HepG2 (cell line): ENCODE results near the gene CCDC80. TPM values are rescaled to one million over a fixed set of nuclear protein-coding genes. Genes with fewer than 3 reads are reported as not detected.

Experiments used
- ATAC-seq: fragments of 200-7000 bp; cut with Tn5 transposase; 3 replicates; pipeline ENCODE4 v1.9.1; 2020; ENCODE audit warnings: mild to moderate bottlenecking, moderate library complexity
- BruUV-seq: library from RNA; stranded (reverse); fragments of 400-500 nt; replicated peaks from 2 replicates; lab custom pipeline; 2021; lab: Mats Ljungman, UMichigan
- CTCF ChIA-PET: fragments of 300-600 bp; formaldehyde crosslinking; extraction: SDS; loops from one replicate; lab custom pipeline; 2021; ENCODE audit warnings: low total read pairs, inconsistent platforms, low intra/inter-chr PET ratio; lab: Yijun Ruan, JAX
- POLR2A ChIA-PET: fragments of 350-600 bp; sonication (Branson Sonifier 250); formaldehyde crosslinking; loops from one replicate; lab custom pipeline; 2020; ENCODE audit warnings: antibody characterized with exemption, inconsistent platforms; lab: Yijun Ruan, JAX
- DNase-seq: peaks from one replicate; pipeline ENCODE4 v3.0.0-alpha.2; 2015; ENCODE audit warnings: low spot score
- FAIRE-seq: peaks from 3 replicates; lab custom pipeline; 2011; peaks lifted over from hg19 to GRCh38; lab: Jason Lieb, UNC
- H2AFZ ChIP-seq: one replicate; pipeline ENCODE4 v1.6.1; 2011; ENCODE audit warnings: low read length, inconsistent platforms
- H3K27ac ChIP-seq: fragments of 300-600 bp; 3 replicates; pipeline ENCODE4 v1.8.0; 2011; ENCODE audit warnings: mixed run types, mild to moderate bottlenecking, mixed read lengths, low read length, inconsistent platforms; ENCODE audit not compliant: insufficient read depth; ENCODE audit errors: extremely low read length
- H3K27me3 ChIP-seq, 2 experiments: fragments of 200-600 bp in 1 of 2; 2 replicates in 1 of 2; 3 replicates in 1 of 2; pipeline versions ENCODE4 v1.6.0 to v1.8.0; 2011; ENCODE audit warnings: low read length in 2 of 2, mild to moderate bottlenecking in 2 of 2, moderate library complexity in 2 of 2, inconsistent platforms in 1 of 2; ENCODE audit not compliant: insufficient read depth in 2 of 2, control insufficient read depth in 1 of 2
- H3K36me3 ChIP-seq, 2 experiments: fragments of 200-600 bp in 1 of 2; replicated peaks in 1 of 2; 2 replicates in 1 of 2; 3 replicates in 1 of 2; pipeline versions ENCODE4 v1.5.1 to v1.8.0; 2011; ENCODE audit warnings: low read length in 2 of 2, inconsistent platforms in 1 of 2; ENCODE audit not compliant: insufficient read depth in 2 of 2, control insufficient read depth in 1 of 2
- H3K4me1 ChIP-seq: 2 replicates; pipeline ENCODE4 v1.5.1; 2012; ENCODE audit warnings: low read length, inconsistent platforms; ENCODE audit not compliant: insufficient read depth
- H3K4me2 ChIP-seq: 2 replicates; pipeline ENCODE4 v1.6.0; 2011; ENCODE audit warnings: low read depth, low read length, inconsistent platforms
- H3K4me3 ChIP-seq, 3 experiments: fragments of 200-600 bp in 1 of 3; sonication (generic), shearing (Covaris generic) in 1 of 3; replicated peaks in 1 of 3; 2 replicates each; pipeline ENCODE4 v1.5.1; 2011 to 2016; ENCODE audit warnings: low read length in 3 of 3, inconsistent platforms in 2 of 3, low read depth in 2 of 3, mild to moderate bottlenecking in 2 of 3, control low read depth in 1 of 3, mixed read lengths in 1 of 3; ENCODE audit not compliant: insufficient read depth in 1 of 3
- H3K79me2 ChIP-seq: one replicate; pipeline ENCODE4 v1.6.1; 2011; ENCODE audit warnings: low read length, inconsistent platforms; ENCODE audit not compliant: insufficient read depth
- H3K9ac ChIP-seq: 2 replicates; pipeline ENCODE4 v1.6.0; 2011; ENCODE audit warnings: mild to moderate bottlenecking, low read depth, low read length, inconsistent platforms; ENCODE audit not compliant: insufficient read depth
- H3K9me3 ChIP-seq: 2 replicates; pipeline ENCODE4 v1.5.1; 2012; ENCODE audit warnings: mild to moderate bottlenecking, low read length
- H4K20me1 ChIP-seq: 2 replicates; pipeline ENCODE4 v1.6.0; 2011; ENCODE audit warnings: inconsistent platforms, mild to moderate bottlenecking, low read length, moderate library complexity; ENCODE audit not compliant: insufficient read depth
- ADNP ChIP-seq: sonication (generic); formaldehyde crosslinking; IDR thresholded peaks from 2 replicates; pipeline ENCODE4 v1.4.0; 2020; ENCODE audit warnings: missing genetic modification reagents
- ARNT2 ChIP-seq: sonication (generic); formaldehyde crosslinking; IDR thresholded peaks from 2 replicates; pipeline ENCODE4 v1.8.0; 2022; ENCODE audit warnings: mild to moderate bottlenecking, low read depth, missing genetic modification reagents, moderate library complexity
- CREB1 ChIP-seq, 2 experiments: fragments of 450-650 bp in 1 of 2; IDR thresholded peaks; 2 replicates each; pipeline ENCODE4 v1.6.1; 2016 to 2017; ENCODE audit warnings: control low read depth in 1 of 2, mild to moderate bottlenecking in 1 of 2, missing compliant biosample characterization in 1 of 2, missing genetic modification characterization in 1 of 2
- KLF9 ChIP-seq: IDR thresholded peaks from 2 replicates; pipeline ENCODE4 v1.6.1; 2016; ENCODE audit warnings: low read depth
- PAX8 ChIP-seq: sonication (generic); formaldehyde crosslinking; IDR thresholded peaks from 2 replicates; pipeline ENCODE4 v1.8.0; 2022; ENCODE audit warnings: mild to moderate bottlenecking, missing genetic modification reagents, borderline replicate concordance
- PITX1 ChIP-seq: sonication (generic); formaldehyde crosslinking; IDR thresholded peaks from 2 replicates; pipeline ENCODE4 v1.5.1; 2020; ENCODE audit warnings: mild to moderate bottlenecking, missing genetic modification reagents
- SP5 ChIP-seq: IDR thresholded peaks from 2 replicates; pipeline ENCODE4 v1.6.1; 2016; ENCODE audit warnings: low read depth, borderline replicate concordance
- ZNF101 ChIP-seq: sonication (generic); formaldehyde crosslinking; IDR thresholded peaks from 2 replicates; pipeline ENCODE4 v1.4.0; 2020; ENCODE audit warnings: mild to moderate bottlenecking, low read depth, missing genetic modification reagents, borderline replicate concordance
- ZNF180 ChIP-seq: sonication (generic); formaldehyde crosslinking; IDR thresholded peaks from 2 replicates; pipeline ENCODE4 v1.4.0; 2020; ENCODE audit warnings: low read depth, missing genetic modification reagents, borderline replicate concordance
- ZNF652 ChIP-seq: IDR thresholded peaks from 2 replicates; pipeline ENCODE4 v1.6.1; 2016; ENCODE audit warnings: low read depth, borderline replicate concordance
- ZNF720 ChIP-seq: sonication (generic); formaldehyde crosslinking; IDR thresholded peaks from 2 replicates; pipeline ENCODE4 v1.4.0; 2020; ENCODE audit warnings: missing genetic modification reagents
- WGBS: methylation state at CpG from one replicate; pipeline ENCODE4 v1.1.6; 2017; ENCODE audit warnings: low lambda C conversion rate; 5-methylcytosine and 5-hydroxymethylcytosine counted together
- in situ Hi-C: cut with HindIII; loops from 2 replicates; pipeline ENCODE4 v1.10.0; 2017; ENCODE audit warnings: low pct_unique_long_range_greater_than_20kb; ENCODE audit not compliant: extremely low pct_ligation_motif_present
- intact Hi-C: fragments of 100-400 bp; cut with micrococcal nuclease; formaldehyde crosslinking; loops from one replicate; pipeline ENCODE4 v1.10.0; 2022; ENCODE audit not compliant: unreplicated experiment
- polyA plus RNA-seq, 8 experiments: library from polyadenylated mRNA; depleted of rRNA in 3 of 8; stranded (reverse) in 7 of 8; unstranded in 1 of 8; fragments of >200 nt; fragmentation: Illumina TruSeq in 4 of 8; extraction: Trizol in 4 of 8; gene quantifications; 2 replicates each; pipeline versions ENCODE4 v1.2.1 to v1.2.3, GENCODE V29; 2011 to 2016; ENCODE audit warnings: low read depth in 4 of 8, missing spikeins in 1 of 8, mixed read lengths in 1 of 8; ENCODE audit not compliant: insufficient read depth in 1 of 8
- total RNA-seq, 5 experiments: library from RNA; depleted of rRNA; stranded (reverse); fragments of >200 nt; fragmentation: Illumina TruSeq; extraction: Trizol; gene quantifications; 2 replicates each; pipeline ENCODE4 v1.2.3, GENCODE V29; 2016; ENCODE audit warnings: low read depth in 1 of 5
- TF ChIP-seq, protein P1 (sequence below): sonication (generic); IDR thresholded peaks from 2 replicates; pipeline ENCODE4 v1.6.1; 2016; ENCODE audit warnings: low read depth, borderline replicate concordance
- TF ChIP-seq, protein P2 (sequence below): sonication (generic); formaldehyde crosslinking; IDR thresholded peaks from 2 replicates; pipeline ENCODE4 v1.4.0; 2020; ENCODE audit warnings: mild to moderate bottlenecking, missing genetic modification reagents
- TF ChIP-seq, protein P3 (sequence below): sonication (generic); formaldehyde crosslinking; IDR thresholded peaks from 2 replicates; pipeline ENCODE4 v1.8.0; 2022; ENCODE audit warnings: mild to moderate bottlenecking, missing genetic modification reagents, moderate library complexity
- TF ChIP-seq, protein P4 (sequence below): fragments of 450-650 bp; IDR thresholded peaks from 2 replicates; pipeline ENCODE4 v1.6.1; 2016

The CCDC80 gene
- total and polyA plus RNA-seq, 2 of the 13 experiments (the other 11 are each of a cell fraction or from before 2014, with no cell fraction given), result not detected

DNA sequence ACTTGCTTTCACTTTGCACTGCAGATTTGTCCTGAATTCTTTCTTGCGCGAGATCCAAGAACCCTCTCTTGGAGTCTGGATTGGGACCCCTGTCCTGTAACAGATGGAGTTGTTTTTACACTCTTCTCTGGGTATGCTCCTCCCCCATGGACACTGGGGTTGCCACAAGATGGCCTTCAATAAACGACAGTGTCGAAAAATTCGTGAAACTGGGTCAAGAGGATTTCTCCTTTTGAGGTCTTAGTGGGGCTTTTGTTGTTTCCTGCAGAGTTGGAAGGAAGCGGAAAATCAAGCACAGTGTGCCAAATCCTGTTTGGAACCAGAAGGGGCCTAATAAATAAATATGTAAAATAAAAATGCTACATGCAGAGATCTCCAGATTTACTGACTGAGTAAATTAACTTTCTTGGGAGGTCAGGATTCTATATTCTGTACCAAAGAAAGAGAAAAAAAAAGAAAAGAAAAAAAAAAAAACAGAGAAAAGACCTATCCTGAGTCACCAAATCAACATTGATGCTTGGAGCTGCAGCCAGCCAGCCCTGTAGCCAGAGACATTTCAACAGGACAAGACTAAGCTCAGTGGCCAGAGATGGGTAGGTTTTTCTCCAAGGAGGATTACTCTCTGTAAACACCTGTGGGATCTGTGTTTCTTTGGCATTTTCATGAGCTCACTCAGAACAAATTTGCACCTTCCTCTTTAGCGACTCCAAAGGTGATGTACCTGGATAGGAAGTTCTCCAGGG is 24.8 kb downstream of the CCDC80 start (continued):
- TF ChIP-seq PITX1 (CRISPR knock-in tag) (no peak), KLF9 (CRISPR knock-in tag) (no peak), ZNF101 (CRISPR knock-in tag) (no peak)

DNA sequence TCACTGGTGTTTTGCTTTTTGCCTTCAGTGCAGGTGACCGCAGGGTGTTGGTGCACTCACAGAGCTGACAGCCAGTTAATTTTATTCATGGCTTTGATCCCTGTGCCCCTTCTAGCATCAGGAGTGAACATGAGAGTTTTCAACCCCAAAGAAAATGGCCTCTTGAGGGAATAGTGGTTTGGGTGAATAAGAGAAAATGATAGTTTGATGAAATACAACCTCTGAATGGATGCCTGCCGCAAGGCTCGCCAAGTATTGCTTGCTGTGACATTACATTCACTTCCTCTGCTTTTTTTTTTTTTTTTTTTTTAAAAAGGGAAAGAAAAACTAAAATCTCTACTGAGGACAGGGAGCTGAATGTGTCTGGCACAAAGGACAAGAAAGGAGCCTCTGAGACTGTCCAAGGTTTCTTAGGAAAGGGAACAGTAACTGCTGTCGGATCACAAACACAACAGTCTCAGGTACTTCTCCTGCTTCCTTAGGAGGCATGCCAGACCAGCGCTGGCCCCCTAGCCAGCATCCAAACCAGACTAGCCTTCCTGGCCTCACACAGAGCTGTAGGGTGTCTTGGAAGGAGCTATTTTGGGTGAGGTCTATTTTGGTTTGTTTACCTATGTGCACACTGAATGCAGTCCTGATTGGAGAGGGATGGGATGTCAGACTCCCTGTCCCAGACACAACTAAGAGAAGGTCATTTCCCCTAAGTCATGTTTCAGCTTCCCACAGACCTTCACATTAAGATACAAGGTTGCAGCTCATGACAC is 29.0 kb downstream of the CCDC80 start:
- FAIRE-seq (no peak), ATAC-seq (no peak), DNase-seq (no peak)
- H3K79me2 ChIP-seq, result no peaks in the 10 kb centered on the region
- no peak overlapping the region for H3K9ac ChIP-seq
- H3K4me3 ChIP-seq, result no peak overlapping the region
- no peak overlapping the region for H3K4me2 ChIP-seq
- in situ Hi-C loops (no loop called here), intact Hi-C loops (no loop called here)
- 0% methylated on average over 5 of the region's 5 CpGs for WGBS
- no peaks in the 10 kb centered on the region for H4K20me1 ChIP-seq
- no peak overlapping the region for H2AFZ ChIP-seq
- no peak overlapping the region for H3K27ac ChIP-seq
- peaks cover 0 to 10% of the 10 kb centered on the region in 2 experiments; a peak in 1 of 5 replicates for H3K27me3 ChIP-seq
- ChIA-PET CTCF (no interaction called here), POLR2A (no interaction called here)
- no peak for TF ChIP-seq CREB1 (IDR thresholded peaks at IDR 0.05)
- TF ChIP-seq CREB1 (CRISPR knock-in tag; IDR thresholded peaks at IDR 0.05), result no peak
- TF ChIP-seq PAX8 (CRISPR knock-in tag), result no peak
- no peak for TF ChIP-seq ZNF720 (CRISPR knock-in tag)
- TF ChIP-seq, protein P1, sequence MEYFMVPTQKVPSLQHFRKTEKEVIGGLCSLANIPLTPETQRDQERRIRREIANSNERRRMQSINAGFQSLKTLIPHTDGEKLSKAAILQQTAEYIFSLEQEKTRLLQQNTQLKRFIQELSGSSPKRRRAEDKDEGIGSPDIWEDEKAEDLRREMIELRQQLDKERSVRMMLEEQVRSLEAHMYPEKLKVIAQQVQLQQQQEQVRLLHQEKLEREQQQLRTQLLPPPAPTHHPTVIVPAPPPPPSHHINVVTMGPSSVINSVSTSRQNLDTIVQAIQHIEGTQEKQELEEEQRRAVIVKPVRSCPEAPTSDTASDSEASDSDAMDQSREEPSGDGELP, result no peak
- TF ChIP-seq, protein P2, sequence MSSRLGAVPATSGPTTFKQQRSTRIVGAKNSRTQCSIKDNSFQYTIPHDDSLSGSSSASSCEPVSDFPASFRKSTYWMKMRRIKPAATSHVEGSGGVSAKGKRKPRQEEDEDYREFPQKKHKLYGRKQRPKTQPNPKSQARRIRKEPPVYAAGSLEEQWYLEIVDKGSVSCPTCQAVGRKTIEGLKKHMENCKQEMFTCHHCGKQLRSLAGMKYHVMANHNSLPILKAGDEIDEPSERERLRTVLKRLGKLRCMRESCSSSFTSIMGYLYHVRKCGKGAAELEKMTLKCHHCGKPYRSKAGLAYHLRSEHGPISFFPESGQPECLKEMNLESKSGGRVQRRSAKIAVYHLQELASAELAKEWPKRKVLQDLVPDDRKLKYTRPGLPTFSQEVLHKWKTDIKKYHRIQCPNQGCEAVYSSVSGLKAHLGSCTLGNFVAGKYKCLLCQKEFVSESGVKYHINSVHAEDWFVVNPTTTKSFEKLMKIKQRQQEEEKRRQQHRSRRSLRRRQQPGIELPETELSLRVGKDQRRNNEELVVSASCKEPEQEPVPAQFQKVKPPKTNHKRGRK (CRISPR knock-in tag), result no peak
- no peak for TF ChIP-seq SP5 (CRISPR knock-in tag)
- TF ChIP-seq, protein P3, sequence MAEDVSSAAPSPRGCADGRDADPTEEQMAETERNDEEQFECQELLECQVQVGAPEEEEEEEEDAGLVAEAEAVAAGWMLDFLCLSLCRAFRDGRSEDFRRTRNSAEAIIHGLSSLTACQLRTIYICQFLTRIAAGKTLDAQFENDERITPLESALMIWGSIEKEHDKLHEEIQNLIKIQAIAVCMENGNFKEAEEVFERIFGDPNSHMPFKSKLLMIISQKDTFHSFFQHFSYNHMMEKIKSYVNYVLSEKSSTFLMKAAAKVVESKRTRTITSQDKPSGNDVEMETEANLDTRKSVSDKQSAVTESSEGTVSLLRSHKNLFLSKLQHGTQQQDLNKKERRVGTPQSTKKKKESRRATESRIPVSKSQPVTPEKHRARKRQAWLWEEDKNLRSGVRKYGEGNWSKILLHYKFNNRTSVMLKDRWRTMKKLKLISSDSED, result no peak
- no peak for TF ChIP-seq ADNP (CRISPR knock-in tag)
- no peak for TF ChIP-seq ZNF652 (CRISPR knock-in tag)
- no peak for TF ChIP-seq ZNF180 (CRISPR knock-in tag)
- TF ChIP-seq, protein P4, sequence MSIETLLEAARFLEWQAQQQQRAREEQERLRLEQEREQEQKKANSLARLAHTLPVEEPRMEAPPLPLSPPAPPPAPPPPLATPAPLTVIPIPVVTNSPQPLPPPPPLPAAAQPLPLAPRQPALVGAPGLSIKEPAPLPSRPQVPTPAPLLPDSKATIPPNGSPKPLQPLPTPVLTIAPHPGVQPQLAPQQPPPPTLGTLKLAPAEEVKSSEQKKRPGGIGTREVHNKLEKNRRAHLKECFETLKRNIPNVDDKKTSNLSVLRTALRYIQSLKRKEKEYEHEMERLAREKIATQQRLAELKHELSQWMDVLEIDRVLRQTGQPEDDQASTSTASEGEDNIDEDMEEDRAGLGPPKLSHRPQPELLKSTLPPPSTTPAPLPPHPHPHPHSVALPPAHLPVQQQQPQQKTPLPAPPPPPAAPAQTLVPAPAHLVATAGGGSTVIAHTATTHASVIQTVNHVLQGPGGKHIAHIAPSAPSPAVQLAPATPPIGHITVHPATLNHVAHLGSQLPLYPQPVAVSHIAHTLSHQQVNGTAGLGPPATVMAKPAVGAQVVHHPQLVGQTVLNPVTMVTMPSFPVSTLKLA, result no peak
- TF ChIP-seq ARNT2, result no peak
- BruUV-seq, result no TSS peak
- H3K36me3 ChIP-seq, result no peaks in the 10 kb centered on the region
- H3K4me1 ChIP-seq, result no peaks in the 10 kb centered on the region
- no peaks in the 10 kb centered on the region for H3K9me3 ChIP-seq
